Dermis microvascular lymphatic vessel endothelial cell (primary cell): ENCODE measurements around the gene PVR. TPM values are rescaled to one million over a fixed set of nuclear protein-coding genes. Genes with fewer than 3 reads are reported as not detected.

Source experiments
- DNase-seq, 2 donors: peaks; one replicate each; pipeline versions ENCODE4 v3.0.0 to v3.0.0-alpha.2; 2010; ENCODE audit warnings: low read depth in 2 of 2
- total RNA-seq: library from RNA; depleted of rRNA; stranded (reverse); fragments of >200 nt; gene quantifications from 2 replicates; pipeline ENCODE4 v1.2.1, GENCODE V29; 2014

PVR gene, protein sequence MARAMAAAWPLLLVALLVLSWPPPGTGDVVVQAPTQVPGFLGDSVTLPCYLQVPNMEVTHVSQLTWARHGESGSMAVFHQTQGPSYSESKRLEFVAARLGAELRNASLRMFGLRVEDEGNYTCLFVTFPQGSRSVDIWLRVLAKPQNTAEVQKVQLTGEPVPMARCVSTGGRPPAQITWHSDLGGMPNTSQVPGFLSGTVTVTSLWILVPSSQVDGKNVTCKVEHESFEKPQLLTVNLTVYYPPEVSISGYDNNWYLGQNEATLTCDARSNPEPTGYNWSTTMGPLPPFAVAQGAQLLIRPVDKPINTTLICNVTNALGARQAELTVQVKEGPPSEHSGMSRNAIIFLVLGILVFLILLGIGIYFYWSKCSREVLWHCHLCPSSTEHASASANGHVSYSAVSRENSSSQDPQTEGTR
- 53.8 and 84.7 TPM in 2 replicates for total RNA-seq

DNA sequence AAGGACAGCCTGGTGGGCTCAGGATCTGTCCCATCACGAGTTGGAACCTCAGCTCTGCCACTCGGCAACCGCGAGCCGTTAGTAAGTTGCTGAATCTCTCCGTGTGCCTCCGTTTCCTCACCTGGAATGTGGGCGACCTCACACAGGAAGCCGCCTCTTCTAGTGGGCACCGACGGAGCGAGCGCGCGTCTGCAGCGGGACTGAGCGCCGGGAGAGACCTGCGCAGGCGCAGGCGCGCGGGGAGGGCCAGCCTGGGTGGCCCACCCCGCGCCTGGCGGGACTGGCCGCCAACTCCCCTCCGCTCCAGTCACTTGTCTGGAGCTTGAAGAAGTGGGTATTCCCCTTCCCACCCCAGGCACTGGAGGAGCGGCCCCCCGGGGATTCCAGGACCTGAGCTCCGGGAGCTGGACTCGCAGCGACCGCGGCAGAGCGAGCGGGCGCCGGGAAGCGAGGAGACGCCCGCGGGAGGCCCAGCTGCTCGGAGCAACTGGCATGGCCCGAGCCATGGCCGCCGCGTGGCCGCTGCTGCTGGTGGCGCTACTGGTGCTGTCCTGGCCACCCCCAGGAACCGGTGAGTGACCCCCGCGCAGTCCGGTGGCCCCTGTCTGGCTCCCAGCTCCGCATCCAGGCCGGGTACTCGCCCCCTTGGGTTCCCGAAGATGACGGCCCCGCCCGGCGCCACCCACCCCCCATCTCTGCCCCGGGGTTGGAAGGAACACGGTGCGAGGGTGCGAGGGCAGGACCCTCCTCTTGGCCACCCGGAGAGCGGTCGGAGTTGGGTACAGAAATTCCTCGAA, at the start of gene PVR:
Gene PVR, plus strand, starts transcription at position 306 of the 797 bp plus-strand sequence. Its CDS starts 187 bp downstream, at position 493.
- peak; percentile 50 to 84 for DNase-seq

DNA sequence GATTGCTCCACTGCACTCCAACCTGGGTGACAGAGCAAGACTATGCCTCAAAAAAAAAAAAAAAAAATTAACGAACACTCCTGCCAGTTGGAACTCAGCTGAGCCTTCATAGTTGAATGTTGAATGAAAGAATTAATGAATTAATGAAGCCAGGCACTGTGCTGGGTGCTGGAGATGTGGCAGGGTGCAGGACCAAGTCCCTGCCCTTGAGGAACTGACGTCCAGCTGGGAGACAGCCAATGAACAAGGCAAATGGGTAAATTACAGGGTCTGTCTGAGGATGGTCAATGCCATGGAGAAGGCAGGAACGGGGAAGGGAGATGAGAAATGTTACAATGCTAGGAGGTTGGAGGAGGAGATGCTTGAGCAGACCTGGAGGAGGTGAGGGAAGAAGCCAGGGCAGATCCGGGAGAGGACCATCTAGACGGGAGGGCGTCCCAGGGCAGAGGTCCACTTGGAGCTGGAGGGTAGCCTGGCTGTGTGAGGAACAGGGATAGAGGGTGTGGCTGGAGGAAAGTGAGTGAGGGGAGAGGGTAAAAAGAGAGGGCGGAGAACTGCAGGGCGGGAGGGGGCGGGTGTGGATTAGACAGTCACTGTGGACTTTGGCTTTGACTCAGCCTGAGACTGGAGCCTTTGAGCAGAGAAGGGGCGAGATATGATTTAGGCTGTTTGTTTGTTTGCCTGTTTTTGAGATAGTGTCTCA, 47.1 kb upstream of the PVR start:
- no peak for DNase-seq

DNA sequence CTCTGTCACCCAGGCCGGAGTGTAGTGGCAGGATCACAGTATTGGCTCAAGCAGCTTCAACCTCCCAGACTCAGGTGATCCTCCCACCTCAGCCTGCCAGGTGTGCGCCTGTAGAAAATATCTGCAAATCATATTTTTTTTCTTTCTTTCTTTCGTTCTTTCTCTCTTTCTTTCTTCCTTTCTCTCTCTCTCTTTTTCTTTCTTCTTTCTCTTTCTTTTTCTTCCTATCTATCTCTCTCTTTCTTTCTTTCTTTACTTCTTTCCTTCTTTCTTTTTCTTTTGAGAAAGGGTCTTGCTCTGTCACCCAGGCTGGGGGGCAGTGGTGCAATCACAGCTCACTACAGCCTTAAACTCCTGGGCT, 46.6 kb upstream of the PVR start:
- no peak for DNase-seq

DNA sequence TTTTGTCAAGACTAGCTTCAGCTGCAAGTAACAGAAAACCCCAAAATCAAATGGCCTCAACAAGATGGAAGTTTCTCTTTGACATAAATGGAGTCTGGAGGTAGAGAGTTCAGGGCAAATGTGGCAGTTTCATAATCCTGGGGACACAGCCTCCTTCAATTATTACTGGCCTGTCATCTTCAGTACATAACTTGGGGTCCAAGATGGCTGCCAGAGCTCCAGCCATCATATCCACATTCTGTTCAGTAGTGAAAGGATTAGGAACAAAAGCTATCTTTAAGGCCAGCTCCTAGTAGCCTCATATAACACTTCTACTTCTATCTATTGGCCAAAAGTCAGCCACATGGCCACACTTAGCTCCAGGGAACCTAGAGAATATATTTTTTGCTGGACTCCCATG, 45.4 kb upstream of the PVR start:
- DNase-seq: no peak

DNA sequence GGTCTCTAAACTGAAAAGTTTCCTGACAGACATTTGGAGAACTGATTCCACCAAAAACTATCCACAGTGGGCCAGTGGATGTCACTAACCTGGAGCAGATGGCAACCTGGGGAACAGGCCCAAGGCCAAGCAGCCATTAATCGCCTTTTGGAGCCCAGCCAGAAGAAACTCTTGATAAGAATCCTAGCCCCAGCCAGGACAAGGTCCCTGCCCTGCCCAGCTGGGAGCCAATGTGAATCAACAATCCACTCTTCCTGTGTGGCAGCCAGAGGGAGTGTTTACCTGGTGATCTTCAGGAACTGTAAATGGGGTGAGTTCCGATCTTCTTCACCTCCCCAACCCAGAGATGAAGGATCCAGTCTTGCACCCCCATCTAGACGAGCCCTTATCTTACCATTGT, 44.8 kb upstream of the PVR start:
- DNase-seq: no peak

DNA sequence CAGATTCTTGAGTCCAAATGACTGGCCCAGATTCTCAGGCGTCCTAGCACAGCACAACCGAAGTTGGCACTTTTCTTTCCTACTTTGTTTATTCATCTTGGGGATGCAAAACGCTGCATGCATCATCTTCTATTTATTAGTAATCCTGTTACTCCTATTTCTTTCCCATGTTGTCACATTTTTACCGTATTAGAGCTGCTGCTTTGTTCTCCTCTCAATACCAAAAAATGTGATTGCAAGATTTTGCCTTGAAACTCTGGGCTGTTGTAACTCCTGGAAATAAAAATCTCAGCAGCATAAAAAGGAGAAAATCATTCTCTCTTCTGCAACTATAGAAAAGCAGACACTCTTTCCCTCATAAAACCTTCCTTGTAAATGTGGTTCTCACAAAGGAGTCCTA, 43.2 kb upstream of the PVR start:
- DNase-seq: no peak

DNA sequence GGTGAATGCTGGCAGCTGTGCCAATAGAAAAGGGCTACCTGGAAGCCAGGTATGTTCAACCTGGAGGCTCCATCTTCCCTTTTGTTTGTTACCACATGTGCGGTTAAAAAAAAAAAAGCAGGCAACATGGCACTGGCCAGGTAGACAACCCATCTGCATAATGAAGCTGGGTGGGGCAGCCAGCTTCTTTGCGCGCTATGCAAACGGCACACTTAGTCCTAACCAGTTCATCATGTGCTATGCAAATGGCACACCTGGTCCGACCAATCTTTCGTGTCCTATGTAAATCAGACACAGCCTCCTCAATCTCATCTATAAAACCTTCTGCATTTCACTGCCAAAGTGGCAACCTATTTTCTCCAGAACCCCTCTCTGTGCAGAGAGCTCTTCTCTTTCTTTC, 41.6 kb upstream of the PVR start:
- DNase-seq: no peak

DNA sequence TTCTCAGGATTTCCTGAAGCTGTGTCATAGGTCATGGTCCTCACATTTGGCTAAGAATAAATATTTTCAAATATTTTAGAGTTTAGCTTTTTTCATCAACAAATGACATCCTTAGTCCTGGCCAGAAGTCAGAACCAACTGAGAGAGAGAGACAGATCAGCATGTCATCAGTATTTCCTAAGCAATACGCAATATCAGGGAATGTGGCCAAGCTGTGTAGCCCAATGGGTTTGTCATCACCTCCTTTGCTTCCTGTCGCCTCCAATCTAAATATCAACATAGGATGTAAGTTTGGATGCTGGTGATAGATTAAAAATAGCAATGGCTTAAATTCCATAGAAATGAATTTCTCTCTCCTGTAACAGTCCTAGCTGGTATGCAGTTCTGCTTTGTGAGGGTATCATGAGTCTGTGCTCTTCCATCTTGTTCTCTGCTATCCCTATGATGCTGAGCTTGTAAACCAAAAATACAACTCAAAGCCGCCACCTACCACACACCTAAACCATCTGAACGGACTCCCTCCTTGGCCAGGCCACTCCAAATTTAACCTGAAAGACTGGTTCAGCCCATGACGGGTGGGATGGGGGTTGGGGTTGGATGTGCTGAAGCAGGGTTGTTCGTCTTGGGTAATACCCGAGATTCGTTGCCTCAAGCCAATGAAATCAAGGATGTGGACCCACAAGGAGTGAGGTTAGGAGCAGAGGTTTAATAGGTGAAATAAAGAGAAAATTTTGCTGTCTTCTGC, 40.3 kb upstream of the PVR start:
- peak; percentile 98 to 99 for DNase-seq

DNA sequence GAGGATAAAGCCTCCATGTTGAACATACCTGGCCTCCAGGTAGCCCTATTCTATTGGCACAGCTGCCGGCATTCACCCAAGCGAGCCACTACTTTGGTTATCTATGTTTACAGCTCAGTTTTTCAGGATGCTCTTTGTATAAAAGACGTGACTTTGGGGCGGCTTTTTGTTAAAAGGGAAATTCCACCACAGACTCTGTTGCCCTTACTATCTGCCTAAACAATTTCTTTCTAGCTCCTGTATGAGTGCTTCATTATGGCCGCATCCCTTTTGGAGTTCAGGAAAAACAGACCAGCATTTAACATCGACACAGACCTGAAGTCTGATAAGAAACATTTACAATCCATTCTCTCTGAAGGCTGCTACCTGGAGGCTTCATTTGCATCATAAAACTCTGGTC, 39.5 kb upstream of the PVR start:
- DNase-seq: peak in 1 of 2 donors; percentile 50

DNA sequence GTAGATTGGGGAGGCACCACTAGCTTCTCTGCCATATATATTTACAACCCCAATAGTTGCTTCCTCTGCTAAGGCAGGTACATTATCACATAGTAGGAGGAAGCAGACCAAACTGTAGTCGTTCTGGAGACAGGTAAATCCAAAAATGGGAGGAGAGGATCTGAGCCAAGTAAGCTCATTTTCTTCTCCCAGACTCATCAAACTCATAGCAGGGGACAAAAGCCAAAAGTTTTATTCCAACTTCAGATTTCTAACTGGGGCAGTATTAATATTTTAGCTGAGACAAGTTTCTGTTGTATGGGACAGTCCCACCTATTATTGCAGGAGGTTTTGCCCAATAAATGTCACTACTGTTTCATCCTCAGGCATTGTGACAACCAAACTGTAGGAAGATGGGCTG, 38.2 kb upstream of the PVR start:
- DNase-seq: no peak

DNA sequence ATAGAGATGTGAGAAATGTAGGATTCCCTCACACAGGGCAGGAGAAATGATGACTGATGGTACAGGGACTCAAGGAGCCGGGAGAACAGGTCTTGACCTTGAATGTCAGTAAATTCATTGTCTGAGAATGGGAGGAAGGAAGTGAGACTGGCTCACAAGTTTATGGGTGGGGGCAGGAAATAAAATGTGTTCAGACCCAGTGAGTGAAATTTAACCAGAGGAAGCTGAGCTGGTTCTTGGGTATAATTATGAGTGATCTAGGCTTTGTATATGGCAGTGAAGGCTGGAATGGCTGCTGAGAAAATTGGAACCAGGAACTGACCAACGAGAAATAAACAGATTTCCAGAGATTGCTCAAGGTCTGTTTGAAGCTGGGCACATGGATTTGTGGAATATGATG, 36.7 kb upstream of the PVR start:
- DNase-seq: peak in 1 of 2 donors; percentile 94

DNA sequence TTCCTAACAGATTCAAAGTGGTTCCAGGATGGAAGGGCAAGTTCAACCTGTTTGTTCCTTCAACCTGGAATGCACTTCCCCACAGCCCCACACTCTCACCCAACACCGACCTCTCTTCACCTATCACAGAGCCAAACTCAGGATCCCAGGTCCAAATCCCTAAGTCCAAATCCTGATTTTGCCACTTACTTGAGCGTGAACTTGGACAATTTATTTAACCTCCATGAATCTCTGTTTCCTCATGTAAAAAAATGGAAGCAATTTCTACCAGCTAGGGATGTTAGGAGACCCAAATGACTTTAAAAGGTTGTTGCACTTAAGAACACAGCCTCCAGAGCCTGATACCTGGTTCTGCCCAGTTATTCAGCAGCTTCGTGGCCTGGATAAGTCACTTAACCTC, 35.8 kb upstream of the PVR start:
- no peak for DNase-seq

DNA sequence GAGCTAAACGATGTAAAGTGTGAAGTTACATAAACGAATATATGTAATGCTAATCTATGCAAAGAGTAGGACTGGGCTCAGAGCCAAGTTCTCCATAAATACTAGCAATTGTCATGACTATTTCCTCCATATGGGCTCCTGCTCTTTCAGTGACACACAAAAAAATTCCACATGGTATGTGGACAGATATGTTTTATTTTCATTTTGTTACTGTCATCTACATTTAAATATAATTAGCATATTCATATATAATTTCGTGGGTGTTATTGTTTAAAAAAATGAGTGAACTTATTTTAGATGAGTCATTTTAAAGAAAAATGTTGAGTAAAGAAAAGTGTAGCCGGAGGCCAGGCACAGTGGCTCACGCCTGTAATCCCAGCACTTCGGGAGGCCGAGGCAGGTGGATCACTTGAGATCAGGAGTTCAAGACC, 35.3 kb upstream of the PVR start:
- peak; percentile 29 to 87 for DNase-seq

DNA sequence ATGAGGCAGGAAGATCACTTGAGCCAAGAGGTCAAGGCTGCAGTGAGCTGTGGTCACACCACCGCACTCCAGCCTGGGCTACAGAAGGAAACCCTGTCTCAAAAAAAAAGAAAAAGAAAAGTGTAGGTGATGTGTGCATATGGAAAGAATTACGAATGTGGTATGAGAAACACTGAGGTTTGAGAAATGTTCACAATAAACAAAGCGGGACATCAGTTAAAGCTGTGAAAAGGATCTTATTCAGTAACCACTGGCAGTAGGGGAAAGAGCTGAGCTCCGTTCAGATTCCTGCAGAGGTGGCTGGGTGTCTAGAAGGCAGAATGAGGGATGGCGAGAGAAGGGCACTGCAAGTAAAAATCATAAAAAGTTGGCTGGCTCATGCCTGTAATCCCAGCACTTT, 34.5 kb upstream of the PVR start:
- DNase-seq: no peak

DNA sequence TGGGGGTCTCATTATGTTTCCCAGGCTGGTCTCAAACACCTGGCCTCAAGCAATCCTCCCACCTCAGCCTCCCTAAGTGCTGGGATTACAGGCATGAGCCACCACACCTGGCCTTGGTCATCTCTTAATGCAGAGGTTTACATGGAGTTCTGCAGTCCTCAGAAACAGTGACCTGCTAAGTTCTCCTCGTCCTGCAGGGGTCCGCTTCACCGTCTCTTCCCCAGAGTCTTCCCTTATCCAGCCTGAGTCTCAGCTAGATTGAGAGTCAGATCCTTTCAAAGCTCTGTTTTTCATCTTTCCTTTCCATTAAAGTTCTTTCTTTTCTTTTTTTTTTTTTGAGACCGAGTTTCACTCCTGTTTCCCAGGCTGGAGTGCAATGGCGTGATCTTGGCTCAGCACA, 33.2 kb upstream of the PVR start:
- DNase-seq: peak in 1 of 2 donors; percentile 60

DNA sequence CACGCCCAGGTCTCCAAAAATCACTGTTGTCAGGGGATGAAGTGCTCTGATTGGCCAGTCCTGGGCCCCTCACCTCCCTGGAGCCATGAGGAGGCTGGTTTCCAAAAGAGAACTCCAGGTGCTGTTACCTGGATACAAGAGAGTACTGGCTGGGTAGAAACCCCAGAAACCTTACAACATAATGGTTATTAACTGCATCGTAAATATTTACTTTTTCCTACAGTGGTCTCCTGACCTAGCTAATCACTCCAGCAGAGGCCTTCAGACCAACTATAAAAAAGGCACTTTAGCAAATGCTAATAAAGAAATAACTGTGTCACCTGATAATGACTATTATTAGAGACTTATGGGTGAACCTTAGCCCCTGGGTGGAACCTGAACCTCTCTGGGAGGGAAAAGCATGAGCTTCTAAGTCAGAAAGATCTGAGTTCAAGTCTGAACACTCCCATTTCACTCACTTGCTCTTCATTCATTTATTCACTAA, 31.9 kb upstream of the PVR start:
- no peak for DNase-seq

DNA sequence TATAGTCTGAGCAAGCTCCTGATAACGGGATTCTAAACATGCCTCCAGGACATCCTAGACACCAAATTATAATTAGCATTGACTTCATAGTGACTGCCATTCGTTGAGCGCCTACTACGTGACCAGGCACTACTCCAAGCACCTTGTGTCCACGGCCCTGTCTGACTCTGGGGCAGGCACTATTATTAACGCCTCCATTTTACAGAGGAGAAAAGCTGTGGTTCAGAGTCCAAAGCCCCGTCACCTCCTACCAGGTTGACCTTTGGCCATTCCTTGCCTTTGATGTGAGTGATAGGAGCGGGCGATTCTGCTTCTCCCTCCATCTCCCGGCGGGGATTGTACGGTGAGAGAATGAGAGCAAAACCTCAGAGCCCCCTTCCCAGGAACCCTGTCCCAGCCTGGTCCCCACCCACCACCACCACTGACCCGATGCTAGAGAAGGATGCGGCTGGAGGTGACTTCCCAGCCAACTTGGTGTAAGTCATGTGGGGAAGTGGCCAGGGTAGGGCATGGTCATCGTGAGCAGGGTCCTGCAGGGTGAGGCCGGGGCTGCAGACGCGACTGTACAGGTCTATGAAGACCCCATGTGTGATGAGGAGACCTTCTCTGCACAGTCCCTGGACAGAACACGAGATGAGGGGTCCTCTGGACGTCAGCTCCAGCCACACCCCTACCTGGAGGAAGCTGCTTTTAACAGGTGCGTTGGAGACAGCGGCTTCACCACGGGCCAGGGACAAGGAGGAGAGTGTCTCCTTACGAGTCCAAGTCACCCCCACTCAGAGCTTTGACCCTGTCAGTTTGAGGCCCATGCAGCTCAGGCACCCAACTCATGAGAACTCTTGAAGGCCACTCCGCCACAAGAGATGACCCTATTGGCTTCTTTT, 30.2 kb upstream of the PVR start, which contains the start of gene IGSF23:
Gene IGSF23, plus strand, starts transcription at position 269 of the 884 bp plus-strand sequence. Its CDS starts 83 bp downstream, at position 352.
- DNase-seq: no peak

DNA sequence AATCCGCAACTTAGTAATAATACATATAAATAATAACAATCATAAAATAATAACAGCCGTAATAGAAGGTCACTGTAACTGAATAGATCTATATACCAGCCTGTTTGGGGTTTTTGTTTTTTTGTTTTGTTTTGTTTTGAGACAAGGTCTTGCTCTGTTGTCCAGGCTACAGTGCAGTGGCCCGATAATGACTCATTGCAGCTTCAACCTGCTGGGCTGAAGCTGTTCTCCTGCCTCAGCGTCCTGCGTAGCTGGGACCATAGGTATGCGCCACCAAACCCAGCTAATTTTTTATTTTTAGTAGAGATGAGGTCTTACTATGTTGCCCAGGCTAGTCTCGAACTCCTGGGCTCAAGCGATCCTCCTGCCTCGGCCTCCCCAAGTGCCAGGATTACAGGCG, 29.4 kb upstream of the PVR start:
- DNase-seq: no peak

DNA sequence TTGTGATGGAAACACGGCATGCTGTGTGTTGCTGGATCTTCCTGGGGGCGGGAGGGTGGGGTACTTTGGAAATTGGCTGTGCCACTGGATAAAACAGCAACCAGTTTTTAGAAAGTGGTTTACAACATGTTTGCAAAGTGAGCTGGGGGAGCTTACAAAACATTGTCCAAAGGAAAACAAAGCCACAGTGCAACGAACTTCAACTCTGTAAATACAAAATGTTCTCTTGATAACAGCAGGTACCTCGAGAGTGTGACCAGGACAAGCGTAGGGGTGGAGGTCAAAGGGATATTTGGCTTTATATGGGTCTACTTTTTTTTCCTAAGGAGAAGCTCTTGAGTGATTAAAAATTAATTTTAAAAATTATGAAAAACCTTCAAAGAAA, 27.9 kb upstream of the PVR start:
- no peak for DNase-seq
